BJ (cell line): Measurements from ENCODE around the gene RPL9. TPM values are rescaled to one million over a fixed set of nuclear protein-coding genes. Genes with fewer than 3 reads are reported as not detected.
"Not testable (repeated sequence)": the region's sequence is repeated elsewhere in the genome, so short reads cannot be mapped to it uniquely, and the experiment has no call there.

Experiments
- CTCF ChIA-PET: fragments of 350-600 bp; formaldehyde crosslinking; extraction: SDS; loops from one replicate; lab custom pipeline; 2021; ENCODE audit warnings: antibody characterized with exemption, inconsistent platforms; lab: Yijun Ruan, JAX
- POLR2A ChIA-PET: fragments of 300-600 bp; sonication (Branson Sonifier 250); formaldehyde crosslinking; extraction: SDS; loops from one replicate; lab custom pipeline; 2021; ENCODE audit warnings: antibody characterized with exemption; lab: Charles Lee
- DNase-seq: peaks from one replicate; pipeline ENCODE4 v3.0.0-alpha.2; 2011; ENCODE audit warnings: low read depth
- H3K27me3 ChIP-seq: 2 replicates; pipeline ENCODE4 v1.6.0; 2011; ENCODE audit warnings: low read length; ENCODE audit not compliant: control insufficient read depth, insufficient read depth
- H3K36me3 ChIP-seq: 2 replicates; pipeline ENCODE4 v1.5.1; 2011; ENCODE audit warnings: low read length; ENCODE audit not compliant: control insufficient read depth, insufficient read depth
- H3K4me3 ChIP-seq: 2 replicates; pipeline ENCODE4 v1.5.1; 2011; ENCODE audit warnings: low read depth, mild to moderate bottlenecking, control low read depth, low read length
- polyA plus RNA-seq: library from polyadenylated mRNA; depleted of rRNA; stranded (reverse); fragments of >200 nt; gene quantifications from 2 replicates; pipeline ENCODE4 v1.2.3, GENCODE V29; 2011
- TF ChIP-seq, protein P1 (sequence below): IDR thresholded peaks from 2 replicates; pipeline ENCODE4 v1.5.1; 2011; ENCODE audit warnings: low read depth, mild to moderate bottlenecking, control low read depth, inconsistent platforms, low read length, moderate library complexity; ENCODE audit not compliant: insufficient read depth

Gene RPL9
- polyA plus RNA-seq, 1 experiment: 458 TPM

DNA sequence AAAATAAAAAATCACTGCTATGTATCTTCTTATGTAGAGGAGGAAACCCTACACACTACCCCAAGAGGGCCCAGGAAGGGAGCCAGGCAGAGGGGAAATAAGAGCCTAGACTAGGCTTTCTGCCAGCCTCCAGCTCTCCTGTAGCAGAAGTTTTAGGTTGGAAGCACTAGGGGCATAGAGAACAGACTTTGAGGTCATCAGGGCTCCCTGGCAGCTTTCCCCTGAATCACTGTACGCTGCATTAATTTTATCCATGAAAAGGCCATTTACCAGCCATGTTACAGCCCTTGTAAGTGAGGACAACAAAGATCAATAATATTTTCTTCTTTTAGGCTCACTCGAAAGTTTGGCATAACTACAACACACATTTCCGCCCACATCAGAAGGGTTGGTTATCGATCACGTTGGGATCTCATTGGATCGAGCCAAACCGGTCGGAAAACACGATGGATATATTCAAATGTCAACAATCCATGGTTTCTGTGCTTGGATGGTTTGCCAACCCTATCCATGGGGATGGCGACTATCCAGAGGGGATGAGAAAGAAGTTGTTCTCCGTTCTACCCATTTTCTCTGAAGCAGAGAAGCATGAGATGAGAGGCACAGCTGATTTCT, 24.7 kb downstream of the RPL9 start:
- no peak overlapping the region for H3K4me3 ChIP-seq
- no peak for DNase-seq
- CTCF ChIA-PET: interaction anchor here (0.6 to 1.5 kb wide), 2 partner anchors 65 to 67 kb away, joined by 3 read pairs; partner anchors contain the start of gene RFC1
- peaks cover 9% of the 10 kb centered on the region for H3K27me3 ChIP-seq
- TF ChIP-seq, protein P1, sequence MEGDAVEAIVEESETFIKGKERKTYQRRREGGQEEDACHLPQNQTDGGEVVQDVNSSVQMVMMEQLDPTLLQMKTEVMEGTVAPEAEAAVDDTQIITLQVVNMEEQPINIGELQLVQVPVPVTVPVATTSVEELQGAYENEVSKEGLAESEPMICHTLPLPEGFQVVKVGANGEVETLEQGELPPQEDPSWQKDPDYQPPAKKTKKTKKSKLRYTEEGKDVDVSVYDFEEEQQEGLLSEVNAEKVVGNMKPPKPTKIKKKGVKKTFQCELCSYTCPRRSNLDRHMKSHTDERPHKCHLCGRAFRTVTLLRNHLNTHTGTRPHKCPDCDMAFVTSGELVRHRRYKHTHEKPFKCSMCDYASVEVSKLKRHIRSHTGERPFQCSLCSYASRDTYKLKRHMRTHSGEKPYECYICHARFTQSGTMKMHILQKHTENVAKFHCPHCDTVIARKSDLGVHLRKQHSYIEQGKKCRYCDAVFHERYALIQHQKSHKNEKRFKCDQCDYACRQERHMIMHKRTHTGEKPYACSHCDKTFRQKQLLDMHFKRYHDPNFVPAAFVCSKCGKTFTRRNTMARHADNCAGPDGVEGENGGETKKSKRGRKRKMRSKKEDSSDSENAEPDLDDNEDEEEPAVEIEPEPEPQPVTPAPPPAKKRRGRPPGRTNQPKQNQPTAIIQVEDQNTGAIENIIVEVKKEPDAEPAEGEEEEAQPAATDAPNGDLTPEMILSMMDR: no peak
- POLR2A ChIA-PET: no interaction called here
- H3K36me3 ChIP-seq: no peaks in the 10 kb centered on the region

DNA sequence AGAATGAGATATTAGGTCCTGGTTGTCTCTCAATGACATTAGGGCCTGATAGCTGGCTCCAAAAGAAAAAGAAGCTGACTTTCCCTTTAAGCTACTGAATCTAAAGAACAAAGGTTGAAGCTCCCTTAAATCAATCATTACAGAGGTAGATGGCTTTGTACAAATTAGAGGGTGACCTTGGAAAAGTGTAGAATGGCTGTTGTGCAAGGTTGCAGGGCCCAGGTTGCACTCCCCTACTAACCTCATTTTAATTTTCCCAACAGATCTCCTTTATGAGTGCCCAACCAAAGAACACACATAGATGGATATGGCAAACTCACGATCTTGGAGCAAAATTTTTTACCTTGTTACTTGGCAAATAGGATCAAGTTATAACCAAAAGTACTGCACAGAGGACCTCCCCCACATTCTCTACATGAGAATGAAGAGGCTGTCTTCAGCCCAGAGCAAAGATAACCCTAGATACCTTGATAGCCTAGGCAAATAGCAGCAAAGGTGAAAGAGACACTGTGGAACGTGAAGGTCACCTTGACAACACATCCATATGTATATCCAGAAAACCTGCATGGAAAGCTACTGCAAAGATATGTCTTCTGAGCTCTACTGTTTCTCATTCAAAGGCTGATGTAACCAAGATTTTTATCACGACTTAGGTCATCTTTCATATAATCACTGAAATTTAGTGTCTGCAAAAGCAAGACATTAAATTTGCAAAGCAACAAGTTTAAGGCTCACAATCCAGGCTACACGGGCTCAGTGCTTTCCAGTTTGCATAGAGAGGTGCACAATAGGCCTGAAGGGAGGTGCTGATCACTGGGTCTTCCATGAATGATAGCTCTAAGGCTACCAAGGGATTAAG, 29.0 kb downstream of the RPL9 start:
- Histone ChIP-seq H3K27me3 (no peaks in the 10 kb centered on the region; the same call in 1 of the 2 replicates), H3K4me3 (no peak overlapping the region), H3K36me3 (no peaks in the 10 kb centered on the region)
- POLR2A ChIA-PET: interaction anchor here (0.6 to 0.7 kb wide), 2 partner anchors 13 to 196 kb away, joined by 8 to 11 read pairs; no protein-coding TSS in a partner anchor
- TF ChIP-seq, protein P1: no peak
- CTCF ChIA-PET: interaction anchor here (1.8 kb wide), 1 partner anchor 9 kb away, joined by 4 read pairs; no protein-coding TSS in a partner anchor
- DNase-seq: no peak

DNA sequence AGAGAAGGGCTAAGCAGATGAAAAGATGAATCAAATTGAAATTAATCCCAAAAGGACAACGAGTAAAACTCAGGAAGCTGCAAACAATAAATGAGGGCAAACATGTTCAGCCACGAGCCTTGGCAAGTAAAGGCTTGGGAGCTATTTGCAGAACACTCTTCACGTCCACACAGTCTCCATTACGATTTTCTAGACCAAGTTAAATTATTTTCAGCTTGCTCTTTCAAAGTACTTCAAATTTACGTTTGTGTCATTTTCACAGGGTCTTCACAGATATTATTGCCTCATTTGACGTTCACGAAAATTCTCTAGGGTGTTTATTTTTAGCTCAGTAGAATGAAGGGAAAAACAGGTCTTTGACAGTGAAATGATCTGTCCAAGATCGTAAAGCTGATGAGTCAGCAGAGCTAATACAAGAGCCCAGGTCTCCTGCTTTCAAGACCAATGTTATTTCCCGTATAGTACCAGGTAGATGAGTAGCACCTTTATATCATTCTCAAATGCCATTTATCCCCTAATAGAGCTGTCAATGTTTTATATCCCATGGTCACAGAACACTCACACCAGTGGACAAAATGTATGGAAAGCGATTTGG, 31.1 kb downstream of the RPL9 start:
- TF ChIP-seq, protein P1: no peak
- Histone ChIP-seq H3K36me3 (no peaks in the 10 kb centered on the region), H3K4me3 (no peak overlapping the region), H3K27me3 (no peaks in the 10 kb centered on the region; the same call in 1 of the 2 replicates)
- DNase-seq: no peak
- POLR2A ChIA-PET: no interaction called here
- CTCF ChIA-PET: interaction anchor here (0.7 to 1.6 kb wide), 2 partner anchors 10 to 431 kb away, joined by 3 to 4 read pairs; no protein-coding TSS in a partner anchor

DNA sequence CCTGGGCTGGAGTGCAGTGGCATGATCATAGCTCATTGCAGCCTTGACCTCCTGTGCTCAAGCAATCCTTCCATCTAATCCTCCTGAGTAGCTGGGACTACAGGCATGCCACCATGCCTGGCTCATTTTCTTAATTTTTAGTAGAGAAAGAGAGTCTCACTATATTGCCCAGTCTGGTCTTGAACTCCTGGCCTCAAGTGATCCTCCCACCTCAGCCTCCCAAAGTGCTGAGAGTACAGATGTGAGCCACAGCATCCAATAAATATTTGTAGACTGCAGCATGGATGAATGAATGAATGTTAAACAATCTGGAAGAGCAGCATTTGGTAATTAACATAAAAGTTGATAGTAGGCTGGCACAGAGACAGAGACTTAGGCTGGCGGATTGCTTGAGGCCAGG, 32.0 kb downstream of the RPL9 start:
- H3K27me3 ChIP-seq: no peaks in the 10 kb centered on the region; the same call in 1 of the 2 replicates
- H3K36me3 ChIP-seq: no peaks in the 10 kb centered on the region
- ChIA-PET POLR2A (no interaction called here), CTCF (no interaction called here)
- DNase-seq: no peak
- TF ChIP-seq, protein P1: no peak
- no peak overlapping the region for H3K4me3 ChIP-seq

DNA sequence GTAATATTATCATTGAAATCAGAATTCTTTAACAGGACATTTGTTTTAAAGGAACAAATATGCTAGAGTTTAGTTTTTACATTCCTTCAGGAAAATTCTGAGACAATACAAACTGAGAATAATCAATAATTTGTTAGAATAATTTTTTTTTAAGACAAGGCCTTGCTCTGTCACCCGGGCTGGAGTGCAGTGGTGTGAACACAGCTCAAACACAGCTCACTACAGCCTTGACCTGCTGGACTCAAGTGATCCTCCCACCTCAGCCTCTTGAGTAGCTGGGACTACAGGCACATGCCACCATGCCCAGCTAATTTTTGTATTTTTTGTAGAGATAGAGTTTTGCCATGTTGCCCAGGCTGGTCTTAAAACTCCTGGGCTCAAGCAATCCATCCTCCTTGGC, 33.4 kb downstream of the RPL9 start:
- H3K4me3 ChIP-seq, POLR2A ChIA-PET, H3K27me3 ChIP-seq, H3K36me3 ChIP-seq, DNase-seq: not testable (repeated sequence)
- CTCF ChIA-PET: interaction anchor here (1.1 kb wide), 1 partner anchor 12 kb away, joined by 3 read pairs; no protein-coding TSS in a partner anchor
